GM20000 (cell line): ENCODE data around the gene PTPN14.

Experiments used
- DNase-seq: peaks from one replicate; pipeline ENCODE4 v3.0.0; 2012; ENCODE audit warnings: low spot score
- TF ChIP-seq, protein P1 (sequence below): IDR thresholded peaks from 2 replicates; pipeline ENCODE4 v1.5.1; 2012; ENCODE audit warnings: mild to moderate bottlenecking, control low read depth; ENCODE audit errors: extremely low read depth, missing control alignments

The PTPN14 gene

DNA sequence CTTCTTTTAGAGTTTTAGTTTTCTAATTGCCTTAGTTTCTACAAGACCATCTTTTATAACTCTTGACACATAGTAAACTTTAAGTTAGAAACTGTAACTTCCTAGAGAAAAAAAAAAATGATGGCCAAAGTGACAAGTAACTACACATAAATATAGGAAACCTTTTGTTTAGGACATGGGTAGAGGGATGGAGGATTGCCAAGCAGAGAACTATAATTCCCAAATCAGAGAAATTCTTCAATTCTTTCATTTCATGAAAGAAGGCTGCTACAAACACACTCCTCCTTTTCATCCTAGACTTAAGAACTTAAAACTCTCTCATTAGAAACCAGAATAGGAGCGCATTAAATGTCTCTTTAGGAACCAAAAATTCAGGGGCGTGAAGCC is 125.0 kb downstream of the PTPN14 start:
- TF ChIP-seq, protein P1, sequence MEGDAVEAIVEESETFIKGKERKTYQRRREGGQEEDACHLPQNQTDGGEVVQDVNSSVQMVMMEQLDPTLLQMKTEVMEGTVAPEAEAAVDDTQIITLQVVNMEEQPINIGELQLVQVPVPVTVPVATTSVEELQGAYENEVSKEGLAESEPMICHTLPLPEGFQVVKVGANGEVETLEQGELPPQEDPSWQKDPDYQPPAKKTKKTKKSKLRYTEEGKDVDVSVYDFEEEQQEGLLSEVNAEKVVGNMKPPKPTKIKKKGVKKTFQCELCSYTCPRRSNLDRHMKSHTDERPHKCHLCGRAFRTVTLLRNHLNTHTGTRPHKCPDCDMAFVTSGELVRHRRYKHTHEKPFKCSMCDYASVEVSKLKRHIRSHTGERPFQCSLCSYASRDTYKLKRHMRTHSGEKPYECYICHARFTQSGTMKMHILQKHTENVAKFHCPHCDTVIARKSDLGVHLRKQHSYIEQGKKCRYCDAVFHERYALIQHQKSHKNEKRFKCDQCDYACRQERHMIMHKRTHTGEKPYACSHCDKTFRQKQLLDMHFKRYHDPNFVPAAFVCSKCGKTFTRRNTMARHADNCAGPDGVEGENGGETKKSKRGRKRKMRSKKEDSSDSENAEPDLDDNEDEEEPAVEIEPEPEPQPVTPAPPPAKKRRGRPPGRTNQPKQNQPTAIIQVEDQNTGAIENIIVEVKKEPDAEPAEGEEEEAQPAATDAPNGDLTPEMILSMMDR = no peak
- DNase-seq = no peak

- TF ChIP-seq, protein P1 = no peak
- DNase-seq = no peak
Measured at GRCh38 chr1:214425716-214426425, 125.5 kb downstream of the PTPN14 start.

DNA sequence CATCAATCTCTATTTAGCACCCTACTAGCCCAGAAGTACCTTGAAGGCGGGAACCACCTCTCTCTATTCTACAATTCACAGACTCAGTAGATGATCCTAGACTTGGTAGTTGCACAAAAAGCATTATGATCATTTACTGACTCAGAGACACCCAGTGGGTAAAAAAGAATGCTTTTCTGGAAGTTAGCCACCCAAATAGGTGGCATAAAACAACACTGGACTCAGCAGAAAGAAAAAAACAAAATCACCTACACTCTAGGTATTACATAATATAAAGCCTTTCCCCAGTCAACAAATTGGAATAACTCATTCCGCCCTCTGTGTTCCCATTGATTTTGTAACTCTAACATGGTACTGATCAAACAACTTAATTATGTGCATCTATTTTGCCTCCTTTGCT is 126.3 kb downstream of the PTPN14 start:
- DNase-seq = no peak

DNA sequence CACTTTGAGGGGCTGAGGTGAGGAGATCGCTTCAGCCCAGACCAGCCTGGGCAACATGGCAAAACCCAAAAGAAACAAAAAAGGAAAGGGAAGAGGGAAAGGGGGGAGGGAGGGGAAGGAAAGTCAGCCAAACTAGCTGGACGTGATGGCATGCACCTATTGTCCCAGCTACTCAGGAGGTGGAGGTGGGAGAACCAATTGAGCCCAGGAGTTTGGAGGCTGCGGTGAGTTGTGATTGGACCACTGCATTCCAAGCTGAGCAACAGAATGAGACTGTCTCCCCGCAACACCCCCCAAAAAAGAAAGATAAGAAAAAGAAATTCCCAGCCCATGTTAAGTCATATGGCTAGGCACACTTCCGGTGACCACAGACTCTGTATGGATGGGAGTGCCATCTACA is 128.4 kb downstream of the PTPN14 start:
- TF ChIP-seq, protein P1 = no peak
- DNase-seq = no peak

More for the DNA sequence above, 126.3 kb downstream of the PTPN14 start:
- TF ChIP-seq, protein P1 = no peak

GRCh38 chr1:214422137-214422671 is 129.2 kb downstream of the PTPN14 start:
- TF ChIP-seq, protein P1 = no peak
- no peak for DNase-seq

DNA sequence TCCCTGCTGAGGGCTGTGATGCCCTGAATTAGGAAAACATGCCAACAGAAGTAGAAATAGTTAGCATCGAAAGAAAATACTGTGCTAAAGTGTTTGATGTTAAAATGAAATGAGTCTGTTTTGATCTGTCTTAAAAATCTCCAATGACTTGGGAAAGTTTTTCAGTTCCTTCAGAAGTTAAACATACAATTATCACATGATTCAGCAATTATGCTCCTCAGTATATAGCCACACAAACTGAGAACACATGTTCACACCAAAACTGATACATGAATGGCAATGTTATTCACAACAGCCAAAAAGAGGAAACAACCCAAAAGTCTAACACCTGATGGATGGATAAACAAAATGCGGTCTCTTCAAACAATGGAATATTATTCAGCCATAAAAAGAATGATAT is 130.6 kb downstream of the PTPN14 start:
- DNase-seq = no peak
- TF ChIP-seq, protein P1 = no peak

DNA sequence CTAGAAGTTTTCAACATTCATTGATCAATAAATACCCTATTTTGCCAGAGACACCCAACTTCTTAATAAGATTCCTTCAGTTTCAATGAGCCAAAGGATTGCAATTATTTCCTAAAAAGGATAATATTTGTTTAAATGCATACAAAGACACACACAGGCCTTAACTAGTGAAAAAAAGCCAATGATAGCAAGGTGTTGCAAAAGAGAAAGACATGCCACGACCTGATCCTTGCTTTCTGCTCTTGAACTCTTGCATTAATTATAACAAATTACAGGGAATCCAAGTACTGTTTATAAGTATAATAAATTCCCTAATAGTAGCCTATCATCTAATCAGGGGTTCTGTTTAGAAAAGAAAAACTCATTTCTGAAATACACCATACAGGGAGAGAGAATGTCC is 131.1 kb downstream of the PTPN14 start:
- TF ChIP-seq, protein P1 = no peak
- no peak for DNase-seq
